PC-9 (cell line): Measurements from ENCODE around the gene GLB1L. TPM values are rescaled to one million over a fixed set of nuclear protein-coding genes. Genes with fewer than 3 reads are reported as not detected.

Experiments used
- BruUV-seq: library from RNA; stranded (reverse); fragments of 400-500 nt; replicated peaks from 2 replicates; lab custom pipeline; 2021; lab: Mats Ljungman, UMichigan
- CTCF ChIA-PET: fragments of 300-600 bp; sonication (Branson Sonifier 250); formaldehyde crosslinking; loops from one replicate; lab custom pipeline; 2022; ENCODE audit warnings: antibody characterized with exemption; lab: Charles Lee
- POLR2A ChIA-PET: fragments of 300-600 bp; sonication (Branson Sonifier 250); formaldehyde crosslinking; loops from one replicate; lab custom pipeline; 2022; ENCODE audit warnings: antibody characterized with exemption; ENCODE audit not compliant: unreplicated experiment; lab: Charles Lee
- DNase-seq, 2 experiments: peaks; one replicate each; pipeline versions ENCODE4 v3.0.0 to v3.0.0-alpha.2; 2015 to 2022; ENCODE audit warnings: mixed read lengths in 1 of 2
- H2AFZ ChIP-seq: fragments of 200-600 bp; sonication (generic); 2 replicates; pipeline ENCODE4 v1.8.1; 2017; ENCODE audit warnings: antibody characterized with exemption
- H3F3A ChIP-seq: fragments of 200-600 bp; sonication (generic); 2 replicates; pipeline ENCODE4 v1.8.1; 2017; ENCODE audit warnings: antibody characterized with exemption, mild to moderate bottlenecking, low read depth; ENCODE audit not compliant: insufficient read depth
- H3K27ac ChIP-seq: fragments of 200-600 bp; sonication (generic); 2 replicates; pipeline ENCODE4 v1.6.1; 2016; ENCODE audit warnings: mixed run types
- H3K27me3 ChIP-seq: fragments of 200-600 bp; sonication (generic); 2 replicates; pipeline ENCODE4 v1.6.1; 2016; ENCODE audit warnings: low read depth, mixed run types; ENCODE audit not compliant: insufficient read depth
- H3K36me3 ChIP-seq: fragments of 200-600 bp; sonication (generic); 2 replicates; pipeline ENCODE4 v1.6.1; 2016; ENCODE audit warnings: low read depth, mixed run types
- H3K4me1 ChIP-seq: fragments of 200-600 bp; sonication (generic); replicated peaks from 2 replicates; pipeline ENCODE4 v1.6.1; 2016; ENCODE audit warnings: mixed run types; ENCODE audit not compliant: insufficient read depth
- H3K4me2 ChIP-seq: fragments of 200-600 bp; sonication (generic); 2 replicates; pipeline ENCODE4 v1.6.1; 2017; ENCODE audit warnings: mixed run types
- H3K4me3 ChIP-seq: fragments of 200-600 bp; sonication (generic); 2 replicates; pipeline ENCODE4 v1.6.1; 2016; ENCODE audit warnings: mixed run types
- H3K79me2 ChIP-seq: fragments of 200-600 bp; sonication (generic); 2 replicates; pipeline ENCODE4 v1.6.1; 2017; ENCODE audit warnings: low read depth, mixed run types
- H3K9me2 ChIP-seq: fragments of 200-600 bp; sonication (generic); 2 replicates; pipeline ENCODE4 v1.8.1; 2017; ENCODE audit warnings: mild to moderate bottlenecking; ENCODE audit not compliant: insufficient read depth
- H3K9me3 ChIP-seq: fragments of 200-600 bp; sonication (generic); 2 replicates; pipeline ENCODE4 v1.8.1; 2016; ENCODE audit warnings: low read depth; ENCODE audit not compliant: insufficient read depth
- H4K20me1 ChIP-seq: fragments of 200-600 bp; sonication (generic); 2 replicates; pipeline ENCODE4 v1.8.1; 2017; ENCODE audit not compliant: insufficient read depth
- CTCF ChIP-seq: fragments of 200-600 bp; sonication (generic); conservative IDR thresholded peaks from 2 replicates; pipeline ENCODE4 v1.6.1; 2017; ENCODE audit warnings: mixed run types, antibody characterized with exemption, mild to moderate bottlenecking, moderate library complexity
- EZH2 ChIP-seq: fragments of 200-600 bp; sonication (generic); IDR thresholded peaks from 2 replicates; pipeline ENCODE4 v1.8.0; 2017; ENCODE audit warnings: antibody characterized with exemption, low read depth
- intact Hi-C: fragments of 100-400 bp; cut with micrococcal nuclease; formaldehyde crosslinking; loops from one replicate; pipeline ENCODE4 v1.10.0; 2022; ENCODE audit not compliant: unreplicated experiment
- total RNA-seq: library from RNA; stranded (reverse); gene quantifications from 2 replicates; pipeline ENCODE4 v1.2.3, GENCODE V29; 2021

The GLB1L gene
- total RNA-seq, 1 experiment from 2014 or later, result 10.8 TPM

- no peaks in the 10 kb centered on the region for H3K9me3 ChIP-seq
- no peak overlapping the region for H2AFZ ChIP-seq
- no peak overlapping the region for H3K4me3 ChIP-seq
- no peak for TF ChIP-seq EZH2
- no peak for TF ChIP-seq CTCF
- intact Hi-C loops, result no loop called here
- no peak overlapping the region for H3K27ac ChIP-seq
- DNase-seq, result no peak
- no peaks in the 10 kb centered on the region for H3K36me3 ChIP-seq
- ChIA-PET POLR2A (interaction anchor here (0.6 kb wide), 1 partner anchor 87 kb away, joined by 3 read pairs; no protein-coding TSS in a partner anchor), CTCF (no interaction called here)
- H3F3A ChIP-seq, result peaks cover 4% of the 10 kb centered on the region; the same call in 1 of the 2 replicates
- H3K4me2 ChIP-seq, result no peak overlapping the region
- H3K4me1 ChIP-seq, result peaks cover 12% of the 10 kb centered on the region
- H3K27me3 ChIP-seq, result no peaks in the 10 kb centered on the region
- BruUV-seq, result no TSS peak
- no peaks in the 10 kb centered on the region for H3K79me2 ChIP-seq
- no peaks in the 10 kb centered on the region for H4K20me1 ChIP-seq
- H3K9me2 ChIP-seq, result no peaks in the 10 kb centered on the region
These were observed 46.1 kb upstream of the GLB1L start for GRCh38 chr2:219291394-219291793.

DNA sequence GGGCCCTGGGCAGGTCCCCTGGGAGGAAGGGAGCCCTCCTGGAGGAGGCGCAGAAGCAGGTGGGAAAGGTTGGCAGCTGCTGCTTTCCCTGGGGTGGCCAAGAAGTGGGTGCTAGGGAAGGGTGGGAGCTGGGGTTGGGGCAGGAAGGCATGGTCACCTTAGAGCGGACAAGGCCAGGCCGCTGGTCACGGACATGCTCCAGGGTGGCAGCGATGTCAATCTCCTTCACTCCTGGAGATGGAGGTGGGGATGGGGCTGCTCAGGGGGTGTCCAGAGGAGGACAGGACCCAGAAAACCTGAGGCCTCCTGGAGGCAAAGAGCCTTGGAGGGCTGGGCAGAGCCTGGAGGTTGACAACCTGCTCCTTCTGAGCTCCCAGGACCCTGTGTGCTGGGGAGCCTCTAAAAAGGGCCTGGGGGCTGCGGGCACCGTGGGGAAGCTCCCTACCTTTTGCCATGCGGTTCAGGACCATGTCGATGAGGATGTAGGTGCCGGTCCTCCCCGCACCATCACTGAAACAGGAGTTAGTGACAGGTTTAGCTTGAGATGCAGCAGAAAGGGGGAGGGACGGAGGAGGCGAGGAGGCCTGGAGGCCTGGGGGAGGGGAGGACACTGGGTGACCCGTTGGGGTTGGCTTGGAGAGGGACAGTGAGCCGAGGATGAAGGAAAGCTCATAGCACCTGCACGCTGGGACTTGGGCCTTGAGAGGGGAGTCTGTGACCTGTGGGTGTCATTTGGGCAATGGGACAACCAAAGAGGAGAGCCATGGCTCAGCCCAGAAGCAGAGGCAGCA is 45.3 kb upstream of the GLB1L start:
- no peaks in the 10 kb centered on the region for H3K27me3 ChIP-seq
- H3K9me3 ChIP-seq, result no peaks in the 10 kb centered on the region
- no peak overlapping the region; the same call in 1 of the 2 replicates for H3K4me2 ChIP-seq
- H3K79me2 ChIP-seq, result no peaks in the 10 kb centered on the region
- H4K20me1 ChIP-seq, result no peaks in the 10 kb centered on the region
- TF ChIP-seq CTCF (no peak), EZH2 (no peak)
- BruUV-seq, result no TSS peak
- H3F3A ChIP-seq, result peaks cover 4% of the 10 kb centered on the region; the same call in 1 of the 2 replicates
- CTCF ChIA-PET, result interaction anchor here (0.9 kb wide), 1 partner anchor 281 kb away, joined by 3 read pairs; no protein-coding TSS in a partner anchor
- no peak overlapping the region for H3K4me3 ChIP-seq
- no peaks in the 10 kb centered on the region for H3K9me2 ChIP-seq
- no peaks in the 10 kb centered on the region for H3K36me3 ChIP-seq
- peaks cover 12% of the 10 kb centered on the region for H3K4me1 ChIP-seq
- H3K27ac ChIP-seq, result no peak overlapping the region
- no peak overlapping the region for H2AFZ ChIP-seq
- intact Hi-C loops, result no loop called here
- DNase-seq, result no peak
- POLR2A ChIA-PET, result no interaction called here

DNA sequence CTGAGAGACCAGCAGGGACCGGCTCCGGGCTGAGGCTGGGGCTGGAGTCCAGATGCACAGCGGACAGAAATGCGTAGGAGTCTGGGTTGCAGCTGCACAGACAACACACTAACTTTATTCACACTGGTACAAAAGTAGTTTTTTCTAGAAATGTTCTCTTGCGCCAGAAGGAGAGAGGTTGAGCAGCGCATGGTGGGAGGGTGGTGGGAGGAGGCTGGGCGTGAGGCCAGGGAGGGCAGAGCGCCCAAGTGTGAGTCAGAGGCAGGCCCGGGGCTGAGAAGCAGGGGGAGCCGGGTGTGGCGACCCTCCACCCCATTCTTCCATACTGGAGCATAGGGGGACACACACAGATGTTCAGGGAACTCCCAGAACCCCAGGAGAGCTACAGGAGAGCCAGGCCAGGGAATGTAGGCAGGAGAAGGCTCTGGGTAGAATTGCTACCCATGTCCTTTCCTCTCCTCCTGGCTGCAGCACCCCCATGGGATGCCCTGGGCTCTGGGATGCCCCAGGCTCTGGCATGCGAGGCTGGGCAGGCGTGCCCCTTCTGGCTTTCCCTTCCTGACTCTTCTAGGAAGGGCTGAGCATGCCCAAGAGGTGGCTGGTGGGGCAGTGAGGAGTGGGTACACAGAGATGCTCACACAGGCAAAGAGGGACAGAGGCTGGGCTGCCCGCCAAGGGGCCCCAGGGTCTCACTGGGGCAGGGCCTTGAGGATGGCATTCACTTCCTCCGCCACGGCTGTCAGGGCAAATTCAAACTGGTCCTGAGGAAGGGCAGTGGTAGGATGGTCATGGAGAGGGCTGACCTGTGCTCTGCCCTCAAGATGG is 44.5 kb upstream of the GLB1L start:
- DNase-seq, result peak in 1 of 2 experiments; percentile 82
- Histone ChIP-seq H3K79me2 (no peaks in the 10 kb centered on the region), H3K4me2 (peak overlapping the region; percentile 41; the same call in 1 of the 2 replicates), H3K9me2 (no peaks in the 10 kb centered on the region), H3K27me3 (no peaks in the 10 kb centered on the region), H3K9me3 (no peaks in the 10 kb centered on the region), H2AFZ (no peak overlapping the region), H4K20me1 (no peaks in the 10 kb centered on the region), H3K27ac (no peak overlapping the region), H3K4me3 (no peak overlapping the region), H3K36me3 (no peaks in the 10 kb centered on the region), H3F3A (peaks cover 4% of the 10 kb centered on the region; the same call in 1 of the 2 replicates), H3K4me1 (peaks cover 12% of the 10 kb centered on the region)
- TF ChIP-seq EZH2 (no peak), CTCF (no peak)
- no TSS peak for BruUV-seq
- intact Hi-C loops, result no loop called here
- CTCF ChIA-PET, result interaction anchor here (0.7 to 0.9 kb wide), 2 partner anchors 44 to 280 kb away, joined by 3 read pairs; no protein-coding TSS in a partner anchor
- POLR2A ChIA-PET, result interaction anchor here (0.6 kb wide), 1 partner anchor 78 kb away, joined by 19 read pairs; no protein-coding TSS in a partner anchor
